ENCODE results near the gene COL15A1.

The COL15A1 gene

GRCh38 chr9:98916660-98917059 is 27.0 kb upstream of the COL15A1 start:
- no peak for DNase-seq (ENCODE audit: low read depth)

GRCh38 chr9:98917746-98918487 is 25.8 kb upstream of the COL15A1 start:
- DNase-seq (ENCODE audit: low read depth), result no peak

- no peak for DNase-seq (ENCODE audit: low read depth)
These were observed 22.0 kb upstream of the COL15A1 start for GRCh38 chr9:98921732-98922131.

- DNase-seq (ENCODE audit: low read depth), result no peak
These were observed 20.8 kb upstream of the COL15A1 start for GRCh38 chr9:98922721-98923435.

GRCh38 chr9:98923451-98924123 is 20.1 kb upstream of the COL15A1 start:
- no peak for DNase-seq (ENCODE audit: low read depth)

GRCh38 chr9:98924946-98925820 is 18.5 kb upstream of the COL15A1 start:
- DNase-seq (ENCODE audit: low read depth), result no peak

GRCh38 chr9:98925956-98926355 is 17.8 kb upstream of the COL15A1 start:
- no peak for DNase-seq (ENCODE audit: low read depth)

GRCh38 chr9:98927724-98928123 is 16.0 kb upstream of the COL15A1 start:
- no peak for DNase-seq (ENCODE audit: low read depth)

- DNase-seq (ENCODE audit: low read depth), result no peak
These were observed 14.6 kb upstream of the COL15A1 start for GRCh38 chr9:98929071-98929470.

- no peak for DNase-seq (ENCODE audit: low read depth)
These were observed 13.8 kb upstream of the COL15A1 start for GRCh38 chr9:98929895-98930341.

GRCh38 chr9:98930792-98931191 is 12.9 kb upstream of the COL15A1 start:
- DNase-seq (ENCODE audit: low read depth), result no peak

GRCh38 chr9:98931600-98932389 is 11.9 kb upstream of the COL15A1 start:
- DNase-seq (ENCODE audit: low read depth), result no peak

GRCh38 chr9:98933185-98933584 is 10.5 kb upstream of the COL15A1 start:
- no peak for DNase-seq (ENCODE audit: low read depth)

GRCh38 chr9:98933890-98934289 is 9.8 kb upstream of the COL15A1 start:
- no peak for DNase-seq (ENCODE audit: low read depth)

GRCh38 chr9:98935071-98935505 is 8.6 kb upstream of the COL15A1 start:
- no peak for DNase-seq (ENCODE audit: low read depth)

GRCh38 chr9:98940276-98940675 is 3.4 kb upstream of the COL15A1 start:
- no peak for DNase-seq (ENCODE audit: low read depth)

- no peak for DNase-seq (ENCODE audit: low read depth)
These were observed 1.7 kb upstream of the COL15A1 start for GRCh38 chr9:98941946-98942523.

GRCh38 chr9:98942906-98943681 is 613 bp upstream of the COL15A1 start:
- DNase-seq (ENCODE audit: low read depth), result no peak

- DNase-seq (ENCODE audit: low read depth), result no peak
These were observed 488 bp downstream of the COL15A1 start for GRCh38 chr9:98944057-98944733.

Data from stimulated activated CD8-positive, alpha-beta memory T cell treated with anti-CD3 and anti-CD28 coated beads, Interleukin-12 subunit alpha, Interleukin-12 subunit beta, amount 100 ng/mL, for 4 hours (primary cell).